Measurements from ENCODE around the gene DNM3.

DNA sequence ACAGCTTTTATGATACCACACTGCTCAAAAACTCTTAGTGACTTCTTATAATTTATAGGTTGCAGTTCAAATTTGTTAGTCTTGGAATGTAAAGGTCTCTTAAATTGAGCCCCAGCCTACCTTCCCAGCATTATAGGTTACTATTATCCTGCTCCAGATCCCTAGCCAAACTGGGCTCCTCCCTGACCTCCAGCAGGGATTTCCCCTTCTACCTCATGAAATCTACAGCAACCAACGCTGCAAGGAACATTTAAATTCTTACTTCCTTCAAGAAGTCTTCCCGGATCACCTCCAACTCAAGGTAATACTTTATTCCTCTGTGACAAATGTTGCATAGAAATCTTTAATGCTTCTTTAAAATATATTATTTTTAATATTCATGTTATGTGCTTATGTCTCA, 324.1 kb downstream of the DNM3 start:
- TF ChIP-seq CTCF (IDR thresholded peaks at IDR 0.05; ENCODE audit: insufficient read depth, low read depth, low read length) = no peak
- no peak for TF ChIP-seq EZH2 (IDR thresholded peaks at IDR 0.05; ENCODE audit: insufficient read depth, low read length)
